ENCODE results near the gene ACAP3.

The ACAP3 gene

DNA sequence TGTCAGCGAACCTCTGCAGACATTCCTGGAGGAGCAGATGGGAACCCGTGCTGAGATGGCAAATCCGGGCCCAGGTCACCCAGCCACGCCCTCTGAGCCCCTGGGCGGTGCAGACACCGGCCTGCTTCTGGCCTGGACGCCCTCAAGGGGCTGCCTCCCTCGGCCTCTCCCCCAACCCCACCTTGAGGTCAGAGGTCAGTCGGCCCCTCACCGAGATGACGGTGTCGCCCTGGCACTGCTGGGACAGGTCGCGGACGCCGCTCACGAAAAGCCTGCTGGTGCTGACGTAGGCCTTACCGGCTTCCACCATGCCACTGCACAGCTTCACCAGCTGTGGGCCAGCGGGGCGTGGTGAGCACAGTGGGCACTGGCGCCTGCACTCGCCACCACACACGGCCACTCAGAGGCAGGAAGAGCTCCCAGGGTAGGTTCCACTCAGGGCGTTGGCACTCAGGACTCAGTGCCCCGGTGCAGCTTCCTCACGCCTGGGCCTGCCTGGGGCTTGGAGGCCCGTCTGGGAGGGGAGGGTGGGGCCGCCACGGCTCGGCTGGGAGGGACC, 4.7 kb downstream of the ACAP3 start:
- Histone ChIP-seq H3K4me2 (ENCODE audit: insufficient read depth, low read length, poor library complexity, severe bottlenecking) (no peak overlapping the region), H2BK15ac (ENCODE audit: low read length) (peak overlapping the region; percentile 37), H3K27me3 (ENCODE audit: control insufficient read depth in 3 of 3, insufficient read depth in 3 of 3, low read depth in 1 of 3, low read length in 3 of 3) (no peaks in the 10 kb centered on the region), H3K27ac (replicated peaks; ENCODE audit: low read length) (no peak overlapping the region), H2BK120ac (ENCODE audit: low read depth, low read length) (no peak overlapping the region), H2BK12ac (ENCODE audit: low read length) (peak overlapping the region; percentile 22), H4K91ac (ENCODE audit: low read depth, low read length, poor library complexity) (no peak overlapping the region), H2AK5ac (ENCODE audit: low read depth, low read length) (peak overlapping the region; percentile 56), H3K23ac (ENCODE audit: low read depth, low read length, poor library complexity) (peak overlapping the region; percentile 95), H3K9me3 (replicated peaks in 1 of 2; ENCODE audit: control insufficient read depth in 2 of 2, insufficient read depth in 1 of 2, low read depth in 1 of 2, low read length in 2 of 2) (no peaks in the 10 kb centered on the region), H3K79me1 (ENCODE audit: low read depth, low read length) (peaks cover 10% of the 10 kb centered on the region), H3K9ac (ENCODE audit: low read depth, low read length, poor library complexity) (peak overlapping the region; percentile 63), H3K36me3 (replicated peaks in 1 of 2; ENCODE audit: control insufficient read depth in 2 of 2, insufficient read depth in 2 of 2, low read length in 2 of 2) (peaks cover 1 to 2% of the 10 kb centered on the region in 2 donors), H3K4me3 (ENCODE audit: low read length in 2 of 2) (no peak overlapping the region), H3K14ac (ENCODE audit: low read length) (peak overlapping the region; percentile 82), H4K8ac (ENCODE audit: low read depth, low read length) (peak overlapping the region; percentile 17), H2AFZ (ENCODE audit: low read length) (no peak overlapping the region), H3K4me1 (ENCODE audit: control insufficient read depth in 2 of 2, insufficient read depth in 1 of 2, low read depth in 1 of 2, low read length in 2 of 2) (peaks cover 28 to 30% of the 10 kb centered on the region in 2 donors), H3K4ac (ENCODE audit: low read length) (no peak overlapping the region), H2BK5ac (ENCODE audit: low read length) (peak overlapping the region; percentile 39), H3K18ac (ENCODE audit: low read length) (no peak overlapping the region)
- WGBS, 2 donors (ENCODE audit: extremely low coverage in 2 of 2, insufficient read length in 2 of 2, insufficient replicate concordance in 1 of 2), result no CpG with 5 or more reads among the region's 31 CpGs
- no peak for DNase-seq (ENCODE audit: low spot score)

DNA sequence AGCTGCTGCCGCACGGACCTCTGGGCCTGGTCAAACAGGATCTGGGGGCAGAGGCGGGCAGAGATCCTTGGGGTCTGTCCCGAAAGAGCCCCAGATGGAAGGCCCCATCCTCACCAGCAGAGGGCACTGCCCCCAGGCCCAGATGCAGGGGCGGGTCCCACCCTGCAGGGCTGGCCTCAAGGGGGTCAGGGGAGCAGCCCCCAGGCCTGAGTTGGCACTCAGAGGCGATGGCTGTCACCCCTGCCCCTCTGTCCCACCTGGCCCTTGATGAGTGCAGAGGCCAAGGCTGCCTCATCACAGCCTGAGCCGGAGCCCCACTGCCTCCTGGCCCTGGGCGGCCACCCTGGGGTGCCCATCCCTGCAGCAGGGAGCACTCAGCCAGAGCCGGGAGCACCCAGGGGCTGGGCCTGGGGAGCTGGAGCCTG, 5.7 kb downstream of the ACAP3 start:
- Histone ChIP-seq H2AFZ (ENCODE audit: low read length) (no peak overlapping the region), H2BK12ac (ENCODE audit: low read length) (no peak overlapping the region), H3K27me3 (ENCODE audit: control insufficient read depth in 3 of 3, insufficient read depth in 3 of 3, low read depth in 1 of 3, low read length in 3 of 3) (no peaks in the 10 kb centered on the region), H3K4me3 (ENCODE audit: low read length in 2 of 2) (no peak overlapping the region), H3K36me3 (replicated peaks in 1 of 2; ENCODE audit: control insufficient read depth in 2 of 2, insufficient read depth in 2 of 2, low read length in 2 of 2) (peaks cover 1 to 7% of the 10 kb centered on the region in 2 donors), H2BK120ac (ENCODE audit: low read depth, low read length) (no peak overlapping the region), H3K4ac (ENCODE audit: low read length) (no peak overlapping the region), H3K9me3 (replicated peaks in 1 of 2; ENCODE audit: control insufficient read depth in 2 of 2, insufficient read depth in 1 of 2, low read depth in 1 of 2, low read length in 2 of 2) (no peaks in the 10 kb centered on the region), H2BK5ac (ENCODE audit: low read length) (peak overlapping the region; percentile 24), H3K9ac (ENCODE audit: low read depth, low read length, poor library complexity) (no peak overlapping the region), H4K91ac (ENCODE audit: low read depth, low read length, poor library complexity) (no peak overlapping the region), H3K4me1 (ENCODE audit: control insufficient read depth in 2 of 2, insufficient read depth in 1 of 2, low read depth in 1 of 2, low read length in 2 of 2) (peaks cover 26 to 28% of the 10 kb centered on the region in 2 donors), H3K23ac (ENCODE audit: low read depth, low read length, poor library complexity) (peak overlapping the region; percentile 55), H3K4me2 (ENCODE audit: insufficient read depth, low read length, poor library complexity, severe bottlenecking) (no peak overlapping the region), H3K27ac (replicated peaks; ENCODE audit: low read length) (no peak overlapping the region), H3K14ac (ENCODE audit: low read length) (peak overlapping the region; percentile 89), H3K18ac (ENCODE audit: low read length) (peak overlapping the region; percentile 76), H2BK15ac (ENCODE audit: low read length) (no peak overlapping the region), H3K79me1 (ENCODE audit: low read depth, low read length) (peaks cover 7% of the 10 kb centered on the region), H4K8ac (ENCODE audit: low read depth, low read length) (no peak overlapping the region), H2AK5ac (ENCODE audit: low read depth, low read length) (peak overlapping the region; percentile 81)
- no CpG with 5 or more reads among the region's 9 CpGs for WGBS, 2 donors (ENCODE audit: extremely low coverage in 2 of 2, insufficient read length in 2 of 2, insufficient replicate concordance in 1 of 2)
- DNase-seq (ENCODE audit: low spot score), result no peak

DNA sequence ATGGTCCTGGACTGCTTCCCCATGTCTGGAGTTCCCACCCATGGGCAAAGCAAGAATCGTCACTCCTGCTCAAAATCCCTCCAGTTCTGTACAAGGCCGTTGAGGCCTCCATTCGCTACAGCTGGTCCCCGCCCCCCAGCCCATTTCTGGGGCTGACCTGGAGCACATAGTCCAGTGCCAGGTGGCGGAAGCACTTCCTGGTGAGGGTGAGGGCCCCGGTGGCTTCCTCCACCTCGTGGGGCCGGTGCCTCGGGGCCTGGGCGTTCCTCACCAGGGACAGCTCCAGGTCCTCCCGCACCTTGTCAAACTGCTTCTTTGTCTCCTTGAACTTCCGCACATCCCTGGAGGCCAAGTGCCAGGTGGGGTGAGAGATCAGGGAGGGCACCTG, 7.4 kb downstream of the ACAP3 start:
- Histone ChIP-seq H3K36me3 (replicated peaks in 1 of 2; ENCODE audit: control insufficient read depth in 2 of 2, insufficient read depth in 2 of 2, low read length in 2 of 2) (peaks cover 3 to 22% of the 10 kb centered on the region in 2 donors), H3K23ac (ENCODE audit: low read depth, low read length, poor library complexity) (no peak overlapping the region), H2AK5ac (ENCODE audit: low read depth, low read length) (no peak overlapping the region), H2BK12ac (ENCODE audit: low read length) (no peak overlapping the region), H4K8ac (ENCODE audit: low read depth, low read length) (no peak overlapping the region), H3K79me1 (ENCODE audit: low read depth, low read length) (peaks cover 4% of the 10 kb centered on the region), H3K4ac (ENCODE audit: low read length) (no peak overlapping the region), H3K9ac (ENCODE audit: low read depth, low read length, poor library complexity) (no peak overlapping the region), H3K27ac (replicated peaks; ENCODE audit: low read length) (no peak overlapping the region), H3K4me2 (ENCODE audit: insufficient read depth, low read length, poor library complexity, severe bottlenecking) (no peak overlapping the region), H2BK5ac (ENCODE audit: low read length) (no peak overlapping the region), H2BK15ac (ENCODE audit: low read length) (no peak overlapping the region), H3K27me3 (ENCODE audit: control insufficient read depth in 3 of 3, insufficient read depth in 3 of 3, low read depth in 1 of 3, low read length in 3 of 3) (no peaks in the 10 kb centered on the region), H3K4me3 (ENCODE audit: low read length in 2 of 2) (no peak overlapping the region), H3K18ac (ENCODE audit: low read length) (no peak overlapping the region), H2BK120ac (ENCODE audit: low read depth, low read length) (no peak overlapping the region), H3K14ac (ENCODE audit: low read length) (no peak overlapping the region), H2AFZ (ENCODE audit: low read length) (no peak overlapping the region), H3K4me1 (ENCODE audit: control insufficient read depth in 2 of 2, insufficient read depth in 1 of 2, low read depth in 1 of 2, low read length in 2 of 2) (peaks cover 9 to 11% of the 10 kb centered on the region in 2 donors), H4K91ac (ENCODE audit: low read depth, low read length, poor library complexity) (no peak overlapping the region), H3K9me3 (replicated peaks in 1 of 2; ENCODE audit: control insufficient read depth in 2 of 2, insufficient read depth in 1 of 2, low read depth in 1 of 2, low read length in 2 of 2) (peaks cover 0 to 3% of the 10 kb centered on the region in 2 donors)
- DNase-seq (ENCODE audit: low spot score), result no peak
- no CpG with 5 or more reads among the region's 12 CpGs for WGBS, 2 donors (ENCODE audit: extremely low coverage in 2 of 2, insufficient read length in 2 of 2, insufficient replicate concordance in 1 of 2)

DNA sequence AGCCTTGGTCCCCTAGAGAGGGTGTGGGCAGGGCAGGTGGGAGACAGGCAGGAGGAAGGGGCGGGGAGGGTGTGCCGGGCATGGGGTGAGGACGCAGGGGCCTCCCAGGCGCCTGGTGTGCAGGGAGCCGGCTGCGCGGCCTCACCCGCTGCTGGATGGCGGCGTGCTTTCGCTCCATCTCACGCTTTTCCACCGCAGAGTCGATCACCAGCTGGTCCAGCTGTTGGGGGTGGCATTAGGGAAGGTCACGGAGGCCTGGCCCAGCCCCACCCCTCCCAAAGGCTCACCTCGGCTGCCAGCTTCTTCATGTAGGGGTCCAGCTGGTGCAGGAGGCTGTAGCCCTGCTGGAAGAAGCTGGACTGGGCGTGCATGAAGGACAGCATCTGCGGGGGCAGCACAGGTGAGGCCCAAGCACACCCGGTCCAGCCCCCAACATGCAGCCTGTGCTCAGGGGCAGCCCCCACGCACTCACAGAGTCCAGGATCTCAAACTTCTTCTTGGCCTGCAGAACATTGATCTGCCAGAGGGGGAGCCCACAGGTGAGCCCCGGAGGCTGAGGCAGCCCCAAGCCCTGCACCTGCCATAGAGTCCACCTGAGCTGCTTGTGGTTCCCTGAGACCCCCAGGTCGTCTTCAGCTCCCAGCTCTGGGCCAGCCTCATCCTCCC, 7.9 kb downstream of the ACAP3 start:
- Histone ChIP-seq H3K4me1 (ENCODE audit: control insufficient read depth in 2 of 2, insufficient read depth in 1 of 2, low read depth in 1 of 2, low read length in 2 of 2) (peaks cover 4 to 6% of the 10 kb centered on the region in 2 donors), H4K8ac (ENCODE audit: low read depth, low read length) (no peak overlapping the region), H3K27me3 (ENCODE audit: control insufficient read depth in 3 of 3, insufficient read depth in 3 of 3, low read depth in 1 of 3, low read length in 3 of 3) (no peaks in the 10 kb centered on the region), H3K4ac (ENCODE audit: low read length) (no peak overlapping the region), H2BK12ac (ENCODE audit: low read length) (no peak overlapping the region), H2BK5ac (ENCODE audit: low read length) (no peak overlapping the region), H2BK120ac (ENCODE audit: low read depth, low read length) (no peak overlapping the region), H3K23ac (ENCODE audit: low read depth, low read length, poor library complexity) (peak overlapping the region; percentile 39), H4K91ac (ENCODE audit: low read depth, low read length, poor library complexity) (no peak overlapping the region), H3K9me3 (replicated peaks in 1 of 2; ENCODE audit: control insufficient read depth in 2 of 2, insufficient read depth in 1 of 2, low read depth in 1 of 2, low read length in 2 of 2) (peaks cover 0 to 3% of the 10 kb centered on the region in 2 donors), H3K18ac (ENCODE audit: low read length) (no peak overlapping the region), H3K4me2 (ENCODE audit: insufficient read depth, low read length, poor library complexity, severe bottlenecking) (no peak overlapping the region), H3K36me3 (replicated peaks in 1 of 2; ENCODE audit: control insufficient read depth in 2 of 2, insufficient read depth in 2 of 2, low read length in 2 of 2) (peaks cover 3 to 28% of the 10 kb centered on the region in 2 donors), H3K14ac (ENCODE audit: low read length) (no peak overlapping the region), H3K79me1 (ENCODE audit: low read depth, low read length) (peaks cover 4% of the 10 kb centered on the region), H3K27ac (replicated peaks; ENCODE audit: low read length) (no peak overlapping the region), H2AK5ac (ENCODE audit: low read depth, low read length) (no peak overlapping the region), H2BK15ac (ENCODE audit: low read length) (no peak overlapping the region), H3K4me3 (ENCODE audit: low read length in 2 of 2) (no peak overlapping the region), H3K9ac (ENCODE audit: low read depth, low read length, poor library complexity) (no peak overlapping the region), H2AFZ (ENCODE audit: low read length) (no peak overlapping the region)
- WGBS, 2 donors (ENCODE audit: extremely low coverage in 2 of 2, insufficient read length in 2 of 2, insufficient replicate concordance in 1 of 2), result no CpG with 5 or more reads among the region's 22 CpGs
- DNase-seq (ENCODE audit: low spot score), result no peak

Measured in neuronal stem cell (in vitro differentiated cells).